ENCODE data around the gene FLII.
"Not testable (repeated sequence)": the region's sequence is repeated elsewhere in the genome, so short reads cannot be mapped to it uniquely, and the experiment has no call there.

The FLII gene

DNA sequence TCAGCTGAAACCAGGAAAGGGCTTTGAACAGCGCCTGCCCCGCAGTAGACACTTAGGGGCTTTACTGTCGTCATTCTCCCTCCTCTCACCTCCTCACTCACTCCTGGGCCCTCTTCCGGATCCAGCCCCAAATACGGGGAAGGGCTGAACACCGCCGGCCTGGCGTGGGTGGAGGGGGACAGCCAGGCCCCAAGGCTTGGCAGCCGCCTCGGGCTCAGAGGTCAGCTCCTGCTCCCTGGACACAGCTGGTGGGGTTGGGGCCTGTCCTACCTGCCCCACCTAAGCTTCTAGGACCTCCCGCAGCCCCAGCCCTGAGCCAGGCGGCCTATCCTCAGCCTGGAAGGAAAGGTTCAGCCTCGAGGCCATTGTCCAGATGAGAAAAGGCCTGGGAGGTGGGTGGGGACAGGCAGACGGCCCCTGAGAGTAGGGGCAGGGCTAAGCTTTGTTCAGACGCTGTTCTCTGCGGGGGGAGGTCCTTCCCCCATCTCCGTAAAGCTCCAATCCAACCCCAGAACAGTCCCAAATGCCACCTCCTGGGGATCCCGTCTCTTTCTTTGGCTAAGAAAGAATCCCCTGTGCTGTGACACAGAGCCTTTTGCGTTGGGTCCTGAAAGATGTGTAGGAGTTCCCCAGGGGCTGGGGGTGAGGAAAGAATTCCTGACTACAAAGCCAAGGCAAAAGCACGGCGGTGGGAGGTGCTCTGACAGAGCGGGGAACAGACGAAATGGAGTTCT, 34.0 kb downstream of the FLII start:
- TF ChIP-seq, protein P1, sequence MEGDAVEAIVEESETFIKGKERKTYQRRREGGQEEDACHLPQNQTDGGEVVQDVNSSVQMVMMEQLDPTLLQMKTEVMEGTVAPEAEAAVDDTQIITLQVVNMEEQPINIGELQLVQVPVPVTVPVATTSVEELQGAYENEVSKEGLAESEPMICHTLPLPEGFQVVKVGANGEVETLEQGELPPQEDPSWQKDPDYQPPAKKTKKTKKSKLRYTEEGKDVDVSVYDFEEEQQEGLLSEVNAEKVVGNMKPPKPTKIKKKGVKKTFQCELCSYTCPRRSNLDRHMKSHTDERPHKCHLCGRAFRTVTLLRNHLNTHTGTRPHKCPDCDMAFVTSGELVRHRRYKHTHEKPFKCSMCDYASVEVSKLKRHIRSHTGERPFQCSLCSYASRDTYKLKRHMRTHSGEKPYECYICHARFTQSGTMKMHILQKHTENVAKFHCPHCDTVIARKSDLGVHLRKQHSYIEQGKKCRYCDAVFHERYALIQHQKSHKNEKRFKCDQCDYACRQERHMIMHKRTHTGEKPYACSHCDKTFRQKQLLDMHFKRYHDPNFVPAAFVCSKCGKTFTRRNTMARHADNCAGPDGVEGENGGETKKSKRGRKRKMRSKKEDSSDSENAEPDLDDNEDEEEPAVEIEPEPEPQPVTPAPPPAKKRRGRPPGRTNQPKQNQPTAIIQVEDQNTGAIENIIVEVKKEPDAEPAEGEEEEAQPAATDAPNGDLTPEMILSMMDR (IDR thresholded peaks at IDR 0.05; ENCODE audit: low read depth, low read length) = no peak
- TF ChIP-seq POLR2A (IDR thresholded peaks at IDR 0.05; ENCODE audit: extremely low read depth, insufficient read length) (no peak), MYC (IDR thresholded peaks at IDR 0.05; ENCODE audit: low read depth, low read length) (no peak)
- TF ChIP-seq, protein P2, sequence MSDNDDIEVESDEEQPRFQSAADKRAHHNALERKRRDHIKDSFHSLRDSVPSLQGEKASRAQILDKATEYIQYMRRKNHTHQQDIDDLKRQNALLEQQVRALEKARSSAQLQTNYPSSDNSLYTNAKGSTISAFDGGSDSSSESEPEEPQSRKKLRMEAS (IDR thresholded peaks at IDR 0.05; ENCODE audit: low read depth, low read length) = no peak
- no peak for DNase-seq (ENCODE audit: low read depth)
- H3K4me3 ChIP-seq (ENCODE audit: low read depth, low read length) = peak overlapping the region; percentile 46

DNA sequence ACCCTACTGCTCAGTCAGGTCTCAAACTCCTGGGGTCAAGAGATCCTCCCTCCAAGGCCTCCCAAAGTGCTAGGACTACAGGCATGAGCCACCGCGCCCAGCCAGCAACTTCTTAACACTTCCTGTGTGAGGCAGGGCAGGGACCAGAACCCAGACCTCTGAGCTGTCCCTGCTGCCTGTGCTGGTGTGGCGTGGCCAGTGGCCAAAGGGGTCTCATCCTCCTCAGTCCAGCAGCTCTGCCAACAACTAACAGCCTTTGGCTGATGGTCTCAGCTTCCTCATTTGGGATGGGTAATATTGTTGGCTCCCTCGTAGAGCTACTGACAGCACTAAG, 34.5 kb downstream of the FLII start:
- H3K4me3 ChIP-seq (ENCODE audit: low read depth, low read length) = no peak overlapping the region
- TF ChIP-seq, protein P2 (IDR thresholded peaks at IDR 0.05; ENCODE audit: low read depth, low read length) = no peak
- TF ChIP-seq MYC (IDR thresholded peaks at IDR 0.05; ENCODE audit: low read depth, low read length) (no peak), POLR2A (IDR thresholded peaks at IDR 0.05; ENCODE audit: extremely low read depth, insufficient read length) (no peak)
- TF ChIP-seq, protein P1 (IDR thresholded peaks at IDR 0.05; ENCODE audit: low read depth, low read length) = no peak
- DNase-seq (ENCODE audit: low read depth) = peak; percentile 41

DNA sequence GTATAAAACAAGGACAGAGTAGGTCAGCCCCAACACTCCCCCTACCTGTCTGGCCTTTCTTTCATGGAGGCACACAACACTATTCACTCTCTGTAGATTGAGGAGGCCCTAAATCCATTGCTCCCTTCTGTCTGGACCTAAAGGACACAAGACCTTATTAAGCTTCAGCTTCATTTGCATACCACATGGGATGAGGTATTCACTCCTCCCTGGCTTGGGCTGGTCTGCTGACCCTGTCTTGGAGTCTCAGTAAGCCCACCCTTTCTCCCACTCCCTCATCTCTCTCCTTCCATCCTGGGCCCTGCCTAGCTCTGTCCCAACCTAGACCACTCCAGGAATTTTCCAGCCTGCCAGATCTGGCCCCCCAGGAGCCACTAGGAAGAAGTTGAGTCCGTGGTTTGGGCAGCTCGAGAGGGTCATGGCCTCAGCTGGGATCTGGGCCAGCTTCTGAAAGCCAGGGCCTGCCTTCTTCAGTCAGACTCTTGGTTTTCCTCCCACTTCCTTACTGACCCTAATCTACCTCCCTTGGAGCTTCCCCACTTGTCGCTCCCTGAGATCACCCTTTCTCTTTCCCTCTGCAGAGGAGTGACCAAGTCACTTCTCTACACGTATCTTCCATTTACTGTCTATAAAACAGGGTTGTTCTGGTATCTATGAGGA, 39.7 kb downstream of the FLII start:
- DNase-seq (ENCODE audit: low read depth) = no peak
- TF ChIP-seq, protein P1 (IDR thresholded peaks at IDR 0.05; ENCODE audit: low read depth, low read length) = no peak
- TF ChIP-seq, protein P2 (IDR thresholded peaks at IDR 0.05; ENCODE audit: low read depth, low read length) = no peak
- TF ChIP-seq POLR2A (IDR thresholded peaks at IDR 0.05; ENCODE audit: extremely low read depth, insufficient read length) (no peak), MYC (IDR thresholded peaks at IDR 0.05; ENCODE audit: low read depth, low read length) (no peak)

DNA sequence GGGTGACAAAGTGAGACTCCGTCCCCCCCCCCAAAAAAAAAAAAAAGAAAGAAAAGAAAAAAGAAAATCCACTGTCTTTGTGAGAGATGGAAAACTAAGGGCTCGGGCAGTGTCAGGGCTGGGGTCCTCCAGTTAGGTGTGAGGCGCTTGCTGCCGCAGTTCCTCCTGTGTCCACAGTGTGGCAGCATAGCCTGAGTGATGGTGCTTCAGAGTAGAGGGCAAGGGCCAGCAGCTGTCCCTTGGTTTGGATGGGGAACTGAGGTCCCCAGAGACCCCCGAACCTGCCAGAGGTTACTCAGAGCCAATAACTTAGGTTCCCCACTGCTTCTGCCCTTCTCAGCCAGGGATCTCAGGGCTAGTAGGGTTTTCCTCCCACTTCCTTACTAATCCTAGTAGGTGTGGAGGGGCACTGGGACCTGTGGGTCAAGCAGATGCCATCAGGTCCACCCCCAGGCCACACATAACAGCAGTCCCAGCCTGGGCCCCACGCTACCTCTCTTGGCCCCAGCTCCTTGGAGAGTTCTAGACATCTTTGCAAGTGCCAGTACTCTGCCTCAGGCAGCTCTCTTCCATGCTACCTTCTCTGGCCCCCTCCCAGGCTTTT, 41.0 kb downstream of the FLII start:
- no peak overlapping the region for H3K4me3 ChIP-seq (ENCODE audit: low read depth, low read length)
- DNase-seq (ENCODE audit: low read depth) = peak; percentile 86
- TF ChIP-seq MYC (IDR thresholded peaks at IDR 0.05; ENCODE audit: low read depth, low read length) = no peak
- TF ChIP-seq POLR2A (IDR thresholded peaks at IDR 0.05; ENCODE audit: extremely low read depth, insufficient read length) = no peak
- TF ChIP-seq, protein P1 (IDR thresholded peaks at IDR 0.05; ENCODE audit: low read depth, low read length) = peak; percentile 99

More for the DNA sequence above, 39.7 kb downstream of the FLII start:
- H3K4me3 ChIP-seq (ENCODE audit: low read depth, low read length) = no peak overlapping the region

DNA sequence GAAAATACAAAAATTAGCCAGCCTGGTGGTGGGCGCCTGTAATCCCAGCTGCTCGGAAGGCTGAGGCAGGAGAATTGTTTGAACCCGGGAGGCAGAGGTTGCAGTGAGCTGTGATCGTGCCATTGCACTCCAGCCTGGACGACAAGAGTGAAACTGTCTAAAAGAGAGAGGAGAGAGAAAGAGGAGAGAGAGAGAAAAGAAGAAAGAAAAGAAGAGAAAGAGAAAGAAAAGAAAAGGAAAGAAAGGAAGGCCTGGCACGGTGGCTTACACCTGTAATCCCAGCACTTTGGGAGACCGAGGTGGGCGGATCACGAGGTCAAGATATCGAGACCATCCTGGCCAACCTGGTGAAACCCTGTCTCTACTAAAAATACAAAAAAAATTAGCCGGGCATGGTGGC, 41.6 kb downstream of the FLII start:
- DNase-seq (ENCODE audit: low read depth); H3K4me3 ChIP-seq (ENCODE audit: low read depth, low read length): not testable (repeated sequence)

DNA sequence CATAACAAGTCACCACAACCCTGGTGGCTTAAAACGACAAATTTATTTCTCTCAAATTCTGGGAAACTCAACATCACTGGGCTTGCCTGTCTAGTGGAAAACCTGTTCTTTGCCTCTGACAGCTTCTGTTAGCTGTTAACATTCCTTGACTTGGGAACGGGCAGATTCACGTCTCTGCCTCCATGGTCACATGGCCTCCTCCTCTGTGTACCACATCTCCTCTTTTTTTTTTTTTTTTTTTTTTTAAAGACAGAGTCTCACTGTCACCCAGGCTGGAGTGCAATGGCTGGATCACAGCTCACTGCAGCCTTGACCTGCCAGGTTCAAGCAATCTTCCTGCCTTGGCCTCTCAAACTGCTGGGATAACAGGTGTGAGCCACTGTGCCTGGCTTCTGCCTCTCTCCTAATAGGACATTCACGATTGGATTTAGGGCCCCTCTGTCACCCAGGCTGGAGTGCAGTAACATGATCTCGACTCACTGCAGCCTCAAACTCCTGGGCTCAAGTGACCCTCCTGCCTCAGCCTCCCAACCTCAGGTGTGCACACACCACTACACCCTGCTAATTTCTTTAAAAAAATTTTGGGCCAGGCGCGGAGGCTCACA, 44.8 kb downstream of the FLII start:
- TF ChIP-seq, protein P1 (IDR thresholded peaks at IDR 0.05; ENCODE audit: low read depth, low read length) = no peak
- no peak for TF ChIP-seq POLR2A (IDR thresholded peaks at IDR 0.05; ENCODE audit: extremely low read depth, insufficient read length)
- TF ChIP-seq, protein P2 (IDR thresholded peaks at IDR 0.05; ENCODE audit: low read depth, low read length) = no peak
- TF ChIP-seq MYC (IDR thresholded peaks at IDR 0.05; ENCODE audit: low read depth, low read length) = no peak
- DNase-seq (ENCODE audit: low read depth) = no peak
- no peak overlapping the region for H3K4me3 ChIP-seq (ENCODE audit: low read depth, low read length)

Measured in NB4 (cell line).